NCI-H2029 treated with DMSO at 0.1 percent for 48 hours (cell line): ENCODE measurements around the gene MBD6.
"Not testable (repeated sequence)": the region's sequence is repeated elsewhere in the genome, so short reads cannot be mapped to it uniquely, and the experiment has no call there.

Experiments used
- DNase-seq: peaks from one replicate; lab custom pipeline; 2025; lab: John Stamatoyannopoulos, UW

Gene MBD6

DNA sequence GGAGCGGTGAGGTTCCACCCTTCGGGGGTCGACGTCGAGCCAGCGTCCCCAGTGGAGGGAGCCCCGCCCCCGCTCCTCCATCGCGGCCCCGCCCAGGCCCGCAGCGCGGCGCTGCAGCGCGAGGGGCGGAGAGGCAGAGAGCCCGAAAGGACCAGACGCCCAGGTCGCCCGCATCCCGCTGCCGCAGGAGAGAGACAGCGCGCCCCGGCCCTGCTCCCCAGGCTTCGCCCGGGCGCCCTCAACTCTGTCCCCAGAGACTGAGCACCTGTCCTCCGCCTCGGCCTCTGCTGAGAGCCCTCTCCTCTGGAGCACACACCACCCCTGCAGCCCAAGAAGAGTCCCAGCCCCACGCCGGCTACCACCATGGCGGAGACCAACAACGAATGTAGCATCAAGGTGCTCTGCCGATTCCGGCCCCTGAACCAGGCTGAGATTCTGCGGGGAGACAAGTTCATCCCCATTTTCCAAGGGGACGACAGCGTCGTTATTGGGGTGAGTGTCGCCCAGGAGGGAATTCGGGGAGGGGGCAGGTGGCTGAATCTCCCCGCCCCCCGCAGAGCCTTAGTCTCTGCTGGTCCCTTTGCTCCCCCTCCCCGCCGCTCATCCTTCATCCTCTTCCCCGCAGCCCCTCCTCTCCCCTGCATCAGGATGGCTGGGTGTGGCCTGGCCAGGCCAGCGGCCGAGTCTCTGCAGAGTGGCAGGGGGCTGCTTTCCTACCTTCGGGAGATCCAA lies 27.5 kb downstream of the MBD6 start, which contains the start of gene KIF5A:
Gene KIF5A (plus strand): TSS at position 136 of the 732 bp plus-strand sequence. CDS start 228 bp downstream, at position 364.
- no peak for DNase-seq

DNA sequence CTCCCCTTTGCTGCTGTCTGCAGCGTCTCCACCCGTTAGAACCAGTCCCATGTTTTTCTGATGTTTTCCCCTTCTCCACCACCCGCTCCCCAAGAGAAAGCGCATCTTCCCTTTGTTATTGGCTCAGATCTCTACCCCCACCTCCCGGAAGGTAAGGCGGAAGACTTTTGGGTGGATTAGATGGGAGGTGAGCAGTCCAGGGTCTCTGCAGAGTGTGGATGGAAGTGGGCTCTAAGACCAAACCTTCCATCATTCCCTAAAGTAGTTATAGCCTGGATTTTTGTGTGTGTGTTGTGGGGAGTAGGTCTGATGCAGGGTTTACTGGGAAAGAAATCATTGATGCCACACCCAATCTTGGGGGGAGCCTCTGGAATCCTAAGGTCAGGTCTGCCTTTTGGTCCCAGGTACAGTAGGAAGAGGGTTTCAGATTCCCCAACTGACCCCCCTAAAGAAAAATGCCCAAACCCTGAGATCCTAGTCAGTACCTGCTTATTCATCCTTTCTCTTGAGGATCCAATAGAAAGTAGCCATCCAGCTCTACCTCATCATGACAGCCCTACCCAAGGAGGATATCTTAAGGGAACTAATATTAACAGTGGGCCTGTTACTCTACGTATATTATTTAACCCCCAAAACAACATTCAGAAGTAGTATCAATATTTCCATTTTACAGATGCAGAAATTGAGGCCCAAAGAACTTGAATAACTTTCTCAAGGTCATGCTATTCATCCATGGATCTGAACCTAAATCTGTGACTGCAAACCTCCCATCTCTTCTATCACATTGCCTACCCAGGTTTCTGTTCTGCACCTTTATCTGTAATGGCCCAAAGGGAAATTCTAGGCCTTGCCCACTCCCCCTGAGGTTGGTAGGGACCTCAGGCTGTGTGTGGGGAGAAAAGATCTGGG lies 28.3 kb downstream of the MBD6 start:
- DNase-seq: no peak

DNA sequence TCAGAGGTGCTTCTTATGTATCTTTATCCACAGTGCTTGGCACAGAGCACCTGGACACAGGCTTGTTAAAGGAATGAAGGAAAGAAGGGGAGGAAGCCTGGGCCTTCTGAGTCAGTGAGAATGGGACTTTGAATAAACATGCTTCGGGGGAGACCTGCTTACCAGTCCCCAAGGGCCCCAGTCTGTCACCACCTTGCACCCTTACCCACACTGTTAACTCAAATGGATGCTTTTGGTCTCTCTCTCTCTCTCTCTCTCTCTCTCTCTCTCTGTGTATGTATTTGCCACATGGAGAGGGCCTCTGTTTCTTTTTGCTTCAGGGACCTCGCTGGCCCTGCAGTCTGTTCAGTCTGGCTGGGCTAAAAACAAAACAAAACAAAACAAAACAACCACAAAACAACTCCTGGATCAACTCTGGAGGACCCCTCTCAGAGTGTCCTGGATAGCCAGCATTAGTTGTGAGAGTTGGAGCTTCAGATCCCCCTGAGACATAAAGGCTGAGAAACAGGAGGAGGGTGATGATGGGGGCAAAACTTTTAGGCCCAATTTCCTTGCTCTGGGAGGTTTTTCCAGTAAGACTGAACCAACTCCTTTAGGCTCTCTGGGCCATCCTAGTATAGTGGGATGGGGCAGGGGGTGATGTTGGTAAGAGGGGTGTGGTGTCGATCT lies 29.1 kb downstream of the MBD6 start:
- DNase-seq: no peak

DNA sequence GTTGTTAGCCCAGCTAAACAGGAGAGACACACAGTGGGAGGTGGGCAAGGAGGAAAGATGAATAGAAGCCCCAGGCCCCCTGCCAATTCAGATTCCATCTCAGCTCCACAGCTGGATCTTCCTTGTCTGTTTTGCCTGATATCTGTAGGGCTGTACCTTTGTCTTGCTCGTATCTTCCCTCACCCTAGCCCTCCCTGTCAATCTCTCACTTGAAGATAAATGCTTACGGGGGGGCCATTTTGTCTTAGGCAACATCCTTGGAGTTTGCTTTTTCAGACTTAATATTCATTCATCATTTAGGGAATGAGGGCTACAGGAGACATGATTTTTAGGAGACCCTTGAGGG lies 29.7 kb downstream of the MBD6 start:
- DNase-seq: no peak

DNA sequence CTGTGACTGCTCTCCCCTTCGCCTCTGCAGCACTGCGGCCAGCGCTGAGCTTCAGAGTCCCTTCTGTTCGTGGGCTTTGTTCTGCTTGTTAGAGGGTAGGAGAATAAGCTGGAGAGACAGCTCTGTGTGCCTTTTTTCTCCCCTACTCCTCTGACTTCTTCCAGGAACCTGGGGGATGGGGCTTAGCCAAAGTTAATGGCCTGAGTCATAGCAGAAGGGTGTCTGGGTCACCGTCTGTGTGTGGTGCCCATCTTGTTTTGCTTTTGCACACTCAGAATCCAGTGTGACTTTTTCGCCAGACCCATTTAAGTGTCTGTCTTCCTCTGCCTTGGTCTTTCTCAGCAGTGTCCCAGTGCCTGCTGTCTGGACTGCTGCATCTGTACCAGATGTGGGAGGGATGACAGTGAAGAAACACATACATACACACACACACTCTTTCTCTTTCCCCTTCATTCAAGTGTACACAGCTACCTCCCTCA lies 30.2 kb downstream of the MBD6 start:
- DNase-seq: no peak

DNA sequence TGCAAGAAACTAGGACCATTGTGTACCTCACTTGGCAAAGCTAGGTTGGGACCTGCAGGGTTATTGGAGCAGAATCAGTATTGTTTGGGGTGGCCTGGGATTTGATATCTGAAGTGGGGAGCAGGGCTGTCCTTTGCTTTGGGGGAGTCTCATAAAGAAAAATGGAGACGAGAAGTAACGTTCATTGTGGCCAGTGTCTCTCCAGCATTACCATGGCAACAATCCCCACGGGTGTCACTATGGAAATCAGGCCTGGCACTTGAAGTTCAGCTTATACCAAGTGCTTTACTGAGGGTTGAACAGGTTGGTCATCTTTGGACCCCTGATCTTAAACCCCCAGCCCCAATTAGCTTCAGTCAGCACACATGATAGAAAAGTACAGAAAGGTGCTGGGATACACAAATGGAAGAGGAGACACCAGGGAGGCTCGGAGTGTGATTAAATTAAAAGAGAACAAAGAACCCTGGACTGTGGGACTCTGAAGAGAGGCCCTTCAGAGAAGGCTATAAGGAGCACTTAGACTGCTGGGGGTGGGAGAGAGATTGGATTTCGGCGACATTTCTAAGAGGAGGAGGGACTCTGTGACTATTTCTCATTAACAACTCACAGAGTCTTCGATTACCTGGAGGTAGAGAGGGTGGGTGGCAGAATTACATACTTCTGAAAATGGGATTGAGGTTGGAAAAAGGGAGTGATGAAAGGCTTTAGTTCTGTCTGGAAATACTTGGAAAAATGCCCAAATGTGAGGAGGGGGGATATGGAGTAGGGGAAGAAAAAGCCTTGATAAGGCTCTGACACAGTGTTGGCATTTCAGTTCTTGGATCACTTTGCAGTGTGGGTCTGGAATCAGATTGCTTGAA lies 30.9 kb downstream of the MBD6 start:
- DNase-seq: no peak

DNA sequence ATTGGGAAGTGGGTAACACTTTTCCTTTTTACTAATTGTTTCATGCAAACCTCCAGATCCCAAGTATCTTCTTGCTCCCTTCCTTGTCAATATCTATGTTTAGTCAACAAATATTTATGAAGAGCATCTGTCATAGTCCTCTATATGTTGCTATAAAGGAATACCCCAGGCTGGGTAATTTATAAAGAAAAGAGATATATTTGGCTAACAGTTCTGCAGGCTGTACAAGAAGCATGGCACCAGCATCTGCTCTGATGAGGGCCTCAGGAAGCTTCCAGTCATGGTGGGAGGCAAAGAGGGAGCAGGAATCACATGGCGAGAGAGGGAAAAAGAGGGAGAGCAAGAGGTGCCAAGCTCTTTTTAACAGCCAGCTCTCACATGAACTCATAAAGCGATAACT lies 31.8 kb downstream of the MBD6 start:
- no peak for DNase-seq

DNA sequence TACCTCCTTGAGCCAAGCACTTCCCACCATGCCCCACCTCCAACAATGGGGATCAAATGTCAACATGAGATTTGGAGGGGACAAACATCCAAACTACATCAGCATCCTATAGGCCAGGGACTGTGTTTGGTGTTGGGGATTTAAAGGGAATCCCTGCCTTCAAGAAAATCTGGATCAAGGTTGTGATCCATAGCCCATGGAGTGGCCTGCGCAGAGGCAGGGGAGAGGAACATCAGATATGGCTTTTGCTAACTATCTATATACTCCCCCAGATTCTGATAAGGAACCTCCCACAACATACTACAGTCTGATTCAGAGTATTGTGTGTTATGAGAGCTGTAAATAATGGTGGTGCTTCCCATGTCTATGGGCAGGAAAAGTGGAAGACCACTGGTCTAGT lies 32.3 kb downstream of the MBD6 start:
- DNase-seq: no peak

DNA sequence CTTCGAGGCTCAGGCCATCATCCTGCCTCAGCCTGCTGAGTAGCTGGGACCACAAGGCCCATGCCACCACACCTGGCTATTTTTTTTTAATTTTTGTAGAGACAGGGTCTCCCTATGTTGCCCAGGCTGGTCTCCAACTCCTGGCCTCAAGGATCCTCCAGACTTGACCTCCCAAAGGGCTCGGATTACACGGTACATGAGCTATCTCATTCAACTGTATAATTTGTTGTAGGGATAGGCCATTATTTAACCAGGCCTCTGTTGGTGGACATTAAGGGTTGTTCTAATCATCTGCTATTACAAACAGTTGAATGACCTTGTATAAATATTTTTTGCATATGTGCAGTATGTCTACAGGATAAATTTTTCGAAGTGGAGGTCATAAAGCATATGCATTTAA lies 36.2 kb downstream of the MBD6 start:
- no peak for DNase-seq

DNA sequence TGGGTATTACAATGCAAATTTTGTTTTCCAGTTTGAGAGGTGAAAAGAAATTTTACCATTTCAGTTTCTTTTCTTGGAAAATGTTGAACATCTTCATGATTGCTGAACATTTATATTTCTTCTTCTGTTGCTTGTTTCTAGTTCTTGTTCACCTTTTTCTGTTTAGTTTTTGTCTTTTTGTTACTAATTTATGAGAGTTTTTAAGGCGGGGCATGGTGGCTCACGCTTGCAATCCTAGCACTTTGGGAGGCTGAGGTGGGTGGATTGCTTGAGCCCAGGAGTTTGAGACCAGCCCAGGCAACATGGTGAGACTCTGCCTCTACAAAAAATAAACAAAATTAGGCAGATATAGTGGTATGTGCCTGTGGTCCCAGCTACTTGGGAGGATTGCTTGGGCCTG lies 37.9 kb downstream of the MBD6 start:
- DNase-seq: no peak

DNA sequence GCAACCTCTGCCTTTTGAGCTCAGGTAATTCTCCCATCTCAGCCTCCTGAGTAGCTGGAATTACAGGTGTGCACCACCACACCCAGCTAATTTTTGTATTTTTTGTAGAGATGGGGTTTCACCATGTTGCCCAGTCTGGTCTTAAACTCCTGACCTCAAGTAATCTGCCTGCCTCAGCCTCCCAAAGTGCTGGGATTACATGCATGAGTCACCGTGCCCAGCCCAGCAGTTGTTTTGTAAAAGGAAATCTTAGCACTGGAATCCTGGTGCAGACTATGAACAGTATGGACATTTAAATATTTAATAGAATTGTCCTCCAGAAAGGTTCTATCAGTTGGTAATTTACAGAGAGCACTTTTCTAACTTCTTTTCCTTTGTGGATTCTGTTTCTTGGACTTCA lies 38.5 kb downstream of the MBD6 start:
- DNase-seq: not testable (repeated sequence)

DNA sequence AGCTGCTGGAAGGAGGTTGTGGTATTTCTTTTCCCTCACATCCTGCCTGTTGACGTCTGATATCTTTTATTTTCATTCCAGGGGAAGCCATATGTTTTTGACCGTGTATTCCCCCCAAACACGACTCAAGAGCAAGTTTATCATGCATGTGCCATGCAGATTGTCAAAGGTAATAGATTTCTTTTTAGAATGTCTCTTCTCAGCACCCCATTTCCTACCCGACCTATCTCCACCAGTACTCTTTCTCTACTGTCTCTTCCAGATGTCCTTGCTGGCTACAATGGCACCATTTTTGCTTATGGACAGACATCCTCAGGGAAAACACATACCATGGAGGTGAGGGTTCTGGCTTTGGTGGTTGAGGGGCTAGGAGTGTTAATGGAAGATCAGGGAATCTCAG lies 40.7 kb downstream of the MBD6 start:
- DNase-seq: no peak

DNA sequence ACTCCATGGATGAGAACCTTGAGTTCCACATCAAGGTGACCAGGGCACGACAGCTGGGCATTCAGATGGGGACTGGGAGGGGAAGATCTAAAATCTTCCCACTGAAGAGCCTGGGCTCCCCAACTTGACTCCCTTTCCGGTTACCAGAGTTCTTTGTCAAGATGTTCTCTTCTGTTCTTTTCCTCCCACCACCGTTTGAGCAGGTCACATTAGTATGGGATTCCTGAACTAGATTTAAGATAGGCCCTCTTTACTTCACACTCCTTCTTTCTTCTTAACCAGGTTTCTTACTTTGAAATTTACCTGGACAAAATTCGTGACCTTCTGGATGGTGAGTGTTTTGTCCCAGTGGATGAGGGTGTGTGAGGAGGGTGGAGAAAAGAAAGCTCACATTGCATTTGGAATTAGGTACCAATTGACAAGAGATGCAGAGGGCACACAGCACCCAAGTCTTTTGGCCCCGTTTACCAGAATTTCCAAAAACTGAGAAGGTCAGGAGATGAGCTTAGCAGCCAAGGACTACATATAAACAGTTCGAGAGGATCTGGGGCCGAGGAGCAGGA lies 41.6 kb downstream of the MBD6 start:
- DNase-seq: no peak

DNA sequence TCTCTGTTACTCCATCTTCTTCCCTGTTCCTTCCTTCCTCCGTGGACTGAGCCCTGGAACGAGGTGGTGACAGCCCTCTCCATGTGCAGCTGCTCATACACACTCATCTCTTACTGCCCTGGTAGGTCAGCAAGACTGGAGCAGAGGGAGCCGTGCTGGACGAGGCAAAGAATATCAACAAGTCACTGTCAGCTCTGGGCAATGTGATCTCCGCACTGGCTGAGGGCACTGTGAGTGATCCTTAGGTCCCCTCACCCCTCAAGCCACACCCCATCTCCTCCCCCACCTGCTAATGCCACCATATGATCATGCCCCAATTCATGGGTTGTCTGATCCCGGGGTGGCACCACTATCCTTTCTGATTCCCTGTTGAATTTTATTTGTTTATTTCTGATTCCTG lies 46.2 kb downstream of the MBD6 start:
- DNase-seq: no peak

DNA sequence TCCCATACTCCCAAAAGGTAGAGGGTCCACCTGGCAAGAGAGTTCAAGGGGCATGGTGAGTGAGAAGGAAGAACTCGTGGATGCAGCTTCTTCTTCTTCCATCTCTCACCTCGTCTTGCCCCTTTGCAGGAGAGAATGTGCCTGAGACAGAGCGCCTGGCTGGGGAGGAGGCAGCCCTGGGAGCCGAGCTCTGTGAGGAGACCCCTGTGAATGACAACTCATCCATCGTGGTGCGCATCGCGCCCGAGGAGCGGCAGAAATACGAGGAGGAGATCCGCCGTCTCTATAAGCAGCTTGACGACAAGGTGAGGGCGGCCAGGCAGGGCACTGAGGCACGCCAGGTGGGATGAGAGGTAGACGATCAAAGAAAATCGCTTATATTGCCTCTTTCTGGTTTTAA lies 47.2 kb downstream of the MBD6 start:
- no peak for DNase-seq

DNA sequence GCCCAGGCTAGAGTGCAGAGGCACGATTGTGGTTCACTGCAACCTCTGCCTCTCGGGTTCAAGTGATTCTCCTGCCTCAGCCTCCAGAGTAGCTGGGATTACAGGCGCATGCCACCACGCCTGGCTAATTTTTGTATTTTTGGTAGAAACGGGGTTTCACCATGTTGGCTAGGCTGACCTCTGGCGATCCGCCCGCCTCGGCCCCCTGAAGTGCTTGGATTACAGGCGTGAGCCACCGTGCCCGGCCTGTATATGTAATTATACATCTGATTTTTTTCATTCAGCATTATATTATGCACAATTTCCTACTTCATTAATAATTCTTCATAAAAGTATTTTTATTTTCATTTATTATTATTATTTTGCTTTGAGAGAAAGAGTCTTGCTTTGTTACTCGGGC lies 47.8 kb downstream of the MBD6 start:
- not testable (repeated sequence) for DNase-seq

DNA sequence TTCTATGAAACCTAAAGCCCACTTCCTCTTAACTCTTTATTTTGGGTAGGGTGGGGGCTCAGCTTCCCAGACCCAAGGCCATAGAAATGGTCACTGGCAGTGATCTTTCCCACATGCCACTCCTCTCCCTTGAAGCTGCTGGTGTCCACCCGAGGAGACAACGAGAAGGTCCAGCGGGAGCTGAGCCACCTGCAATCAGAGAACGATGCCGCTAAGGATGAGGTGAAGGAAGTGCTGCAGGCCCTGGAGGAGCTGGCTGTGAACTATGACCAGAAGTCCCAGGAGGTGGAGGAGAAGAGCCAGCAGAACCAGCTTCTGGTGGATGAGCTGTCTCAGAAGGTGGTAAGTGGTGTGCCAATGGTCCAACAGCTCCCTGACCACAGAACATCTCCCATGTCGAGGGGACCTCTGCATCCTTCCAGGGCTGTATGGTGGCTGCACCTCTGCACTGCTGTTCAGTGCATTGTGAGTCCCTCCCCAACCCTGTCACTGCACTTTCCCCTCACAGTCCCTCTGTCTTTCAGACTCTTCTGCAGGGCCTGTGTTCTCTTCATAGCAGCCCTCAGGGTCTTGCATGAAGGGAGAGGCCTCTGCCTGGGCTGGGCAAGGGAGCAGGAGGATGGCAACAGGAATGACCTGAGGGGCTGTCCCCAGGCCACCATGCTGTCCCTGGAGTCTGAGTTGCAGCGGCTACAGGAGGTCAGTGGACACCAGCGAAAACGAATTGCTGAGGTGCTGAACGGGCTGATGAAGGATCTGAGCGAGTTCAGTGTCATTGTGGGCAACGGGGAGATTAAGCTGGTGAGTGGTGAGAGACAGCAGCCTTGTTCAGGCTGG lies 49.5 kb downstream of the MBD6 start:
- DNase-seq: no peak

DNA sequence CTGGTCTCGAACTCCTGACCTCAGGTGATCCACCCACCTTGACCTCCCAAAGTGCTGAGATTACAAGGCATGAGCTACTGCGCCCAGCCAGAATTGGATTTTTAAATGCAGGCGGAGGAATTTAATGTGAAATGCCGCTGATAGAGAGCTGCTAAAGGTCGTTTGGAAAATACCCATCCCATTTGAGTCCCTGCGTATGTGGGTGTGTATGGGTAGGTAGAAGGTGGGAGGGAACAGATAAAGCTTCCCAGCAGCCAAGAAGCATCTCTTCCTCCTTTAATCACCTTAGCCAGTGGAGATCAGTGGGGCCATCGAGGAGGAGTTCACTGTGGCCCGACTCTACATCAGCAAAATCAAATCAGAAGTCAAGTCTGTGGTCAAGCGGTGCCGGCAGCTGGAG lies 52.2 kb downstream of the MBD6 start:
- no peak for DNase-seq

DNA sequence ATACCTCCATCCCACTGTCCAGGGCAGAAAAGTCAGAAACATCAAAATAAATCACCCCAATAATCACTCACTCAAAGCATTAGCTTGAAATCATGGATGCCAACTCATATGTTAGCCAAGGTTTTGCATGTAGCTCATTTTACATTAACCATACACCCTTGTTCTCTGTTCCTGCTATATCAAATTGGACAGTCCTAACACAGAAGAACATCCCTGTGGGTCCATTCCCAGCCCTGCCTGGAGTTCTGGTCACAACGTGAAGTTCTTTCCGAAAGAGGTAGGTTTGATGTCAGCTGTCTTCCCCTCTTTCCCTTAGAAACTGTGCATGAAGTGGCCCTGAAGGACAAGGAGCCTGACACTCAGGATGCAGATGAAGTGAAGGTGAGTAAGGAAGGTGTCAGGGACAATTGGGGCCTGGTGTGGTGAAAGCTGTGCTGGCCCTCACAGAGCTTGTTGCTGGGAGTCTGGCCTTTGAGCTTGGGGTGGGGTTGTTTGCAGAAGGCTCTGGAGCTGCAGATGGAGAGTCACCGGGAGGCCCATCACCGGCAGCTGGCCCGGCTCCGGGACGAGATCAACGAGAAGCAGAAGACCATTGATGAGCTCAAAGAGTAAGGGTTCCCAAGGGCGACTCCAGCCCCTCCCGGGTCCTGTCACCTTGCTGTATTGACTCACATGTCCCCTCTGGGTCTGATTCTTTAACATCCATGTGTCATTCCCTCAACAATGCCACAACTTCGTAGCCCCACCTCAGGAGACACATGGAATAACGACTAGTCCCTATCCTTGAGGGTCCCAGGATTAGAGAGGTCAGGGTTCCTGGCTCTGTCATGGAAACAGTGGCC lies 53.4 kb downstream of the MBD6 start:
- no peak for DNase-seq
